PC-9 (cell line): ENCODE measurements around the gene PRPF4. TPM values are rescaled to one million over a fixed set of nuclear protein-coding genes. Genes with fewer than 3 reads are reported as not detected.

Experiments used
- BruUV-seq: library from RNA; stranded (reverse); fragments of 400-500 nt; replicated peaks from 2 replicates; lab custom pipeline; 2021; lab: Mats Ljungman, UMichigan
- CTCF ChIA-PET: fragments of 300-600 bp; sonication (Branson Sonifier 250); formaldehyde crosslinking; loops from one replicate; lab custom pipeline; 2022; ENCODE audit warnings: antibody characterized with exemption; lab: Charles Lee
- POLR2A ChIA-PET: fragments of 300-600 bp; sonication (Branson Sonifier 250); formaldehyde crosslinking; loops from one replicate; lab custom pipeline; 2022; ENCODE audit warnings: antibody characterized with exemption; ENCODE audit not compliant: unreplicated experiment; lab: Charles Lee
- DNase-seq, 2 experiments: peaks; one replicate each; pipeline versions ENCODE4 v3.0.0 to v3.0.0-alpha.2; 2015 to 2022; ENCODE audit warnings: mixed read lengths in 1 of 2
- H2AFZ ChIP-seq: fragments of 200-600 bp; sonication (generic); 2 replicates; pipeline ENCODE4 v1.8.1; 2017; ENCODE audit warnings: antibody characterized with exemption
- H3F3A ChIP-seq: fragments of 200-600 bp; sonication (generic); 2 replicates; pipeline ENCODE4 v1.8.1; 2017; ENCODE audit warnings: antibody characterized with exemption, mild to moderate bottlenecking, low read depth; ENCODE audit not compliant: insufficient read depth
- H3K27ac ChIP-seq: fragments of 200-600 bp; sonication (generic); 2 replicates; pipeline ENCODE4 v1.6.1; 2016; ENCODE audit warnings: mixed run types
- H3K27me3 ChIP-seq: fragments of 200-600 bp; sonication (generic); 2 replicates; pipeline ENCODE4 v1.6.1; 2016; ENCODE audit warnings: low read depth, mixed run types; ENCODE audit not compliant: insufficient read depth
- H3K36me3 ChIP-seq: fragments of 200-600 bp; sonication (generic); 2 replicates; pipeline ENCODE4 v1.6.1; 2016; ENCODE audit warnings: low read depth, mixed run types
- H3K4me1 ChIP-seq: fragments of 200-600 bp; sonication (generic); replicated peaks from 2 replicates; pipeline ENCODE4 v1.6.1; 2016; ENCODE audit warnings: mixed run types; ENCODE audit not compliant: insufficient read depth
- H3K4me2 ChIP-seq: fragments of 200-600 bp; sonication (generic); 2 replicates; pipeline ENCODE4 v1.6.1; 2017; ENCODE audit warnings: mixed run types
- H3K4me3 ChIP-seq: fragments of 200-600 bp; sonication (generic); 2 replicates; pipeline ENCODE4 v1.6.1; 2016; ENCODE audit warnings: mixed run types
- H3K79me2 ChIP-seq: fragments of 200-600 bp; sonication (generic); 2 replicates; pipeline ENCODE4 v1.6.1; 2017; ENCODE audit warnings: low read depth, mixed run types
- H3K9me2 ChIP-seq: fragments of 200-600 bp; sonication (generic); 2 replicates; pipeline ENCODE4 v1.8.1; 2017; ENCODE audit warnings: mild to moderate bottlenecking; ENCODE audit not compliant: insufficient read depth
- H3K9me3 ChIP-seq: fragments of 200-600 bp; sonication (generic); 2 replicates; pipeline ENCODE4 v1.8.1; 2016; ENCODE audit warnings: low read depth; ENCODE audit not compliant: insufficient read depth
- H4K20me1 ChIP-seq: fragments of 200-600 bp; sonication (generic); 2 replicates; pipeline ENCODE4 v1.8.1; 2017; ENCODE audit not compliant: insufficient read depth
- CTCF ChIP-seq: fragments of 200-600 bp; sonication (generic); conservative IDR thresholded peaks from 2 replicates; pipeline ENCODE4 v1.6.1; 2017; ENCODE audit warnings: mixed run types, antibody characterized with exemption, mild to moderate bottlenecking, moderate library complexity
- EZH2 ChIP-seq: fragments of 200-600 bp; sonication (generic); IDR thresholded peaks from 2 replicates; pipeline ENCODE4 v1.8.0; 2017; ENCODE audit warnings: antibody characterized with exemption, low read depth
- intact Hi-C: fragments of 100-400 bp; cut with micrococcal nuclease; formaldehyde crosslinking; loops from one replicate; pipeline ENCODE4 v1.10.0; 2022; ENCODE audit not compliant: unreplicated experiment
- total RNA-seq: library from RNA; stranded (reverse); gene quantifications from 2 replicates; pipeline ENCODE4 v1.2.3, GENCODE V29; 2021

The PRPF4 gene
- total RNA-seq, 1 experiment from 2014 or later: 36.3 TPM

DNA sequence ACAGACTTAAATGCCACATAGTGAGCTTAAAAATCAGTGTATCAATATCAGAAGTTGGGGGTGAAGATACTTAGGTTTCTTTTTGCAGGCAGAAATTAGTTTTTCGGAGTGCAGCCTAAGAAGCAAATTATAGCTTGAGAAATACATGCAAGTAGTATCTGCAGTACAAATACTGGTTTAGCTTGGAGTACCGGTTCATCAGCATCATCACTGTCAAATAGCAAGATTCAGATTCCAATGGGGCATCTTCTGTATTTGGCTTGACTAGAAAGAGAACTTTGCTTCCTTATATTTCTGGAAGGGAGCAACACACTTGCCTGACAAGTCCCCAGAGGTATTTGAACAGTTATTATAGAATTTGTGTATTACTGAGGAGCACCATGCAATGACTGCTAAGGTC lies 34.3 kb upstream of the PRPF4 start:
- Histone ChIP-seq H3K79me2 (0 out of 2 replicates have a peak, but pooled peaks cover 5% of the 10 kb centered on the region), H2AFZ (no peak overlapping the region), H3K27me3 (no peaks in the 10 kb centered on the region), H3K36me3 (no peaks in the 10 kb centered on the region), H3K9me2 (no peaks in the 10 kb centered on the region), H3K4me1 (no peaks in the 10 kb centered on the region), H3K4me3 (no peak overlapping the region), H3F3A (no peaks in the 10 kb centered on the region), H3K27ac (no peak overlapping the region), H3K4me2 (no peak overlapping the region), H4K20me1 (no peaks in the 10 kb centered on the region), H3K9me3 (no peaks in the 10 kb centered on the region)
- intact Hi-C loops: no loop called here
- TF ChIP-seq CTCF (no peak), EZH2 (no peak)
- ChIA-PET CTCF (no interaction called here), POLR2A (interaction anchor here (0.6 to 0.7 kb wide), 2 partner anchors 29 to 91 kb away, joined by 4 to 5 read pairs; partner anchors contain the start of gene SLC31A2)
- DNase-seq: no peak
- BruUV-seq: no TSS peak

GRCh38 chr9:113244556-113244955 lies 30.9 kb upstream of the PRPF4 start:
- no peak overlapping the region for H3K27ac ChIP-seq
- H3K4me1 ChIP-seq: no peaks in the 10 kb centered on the region
- intact Hi-C loops: no loop called here
- H3K4me3 ChIP-seq: no peak overlapping the region
- H3K9me2 ChIP-seq: no peaks in the 10 kb centered on the region
- H3K36me3 ChIP-seq: no peaks in the 10 kb centered on the region
- H2AFZ ChIP-seq: no peak overlapping the region
- H4K20me1 ChIP-seq: 0 out of 2 replicates have a peak, but pooled peaks cover 3% of the 10 kb centered on the region
- no TSS peak for BruUV-seq
- CTCF ChIA-PET: no interaction called here
- POLR2A ChIA-PET: no interaction called here
- H3K79me2 ChIP-seq: 0 out of 2 replicates have a peak, but pooled peaks cover 2% of the 10 kb centered on the region
- H3K4me2 ChIP-seq: no peak overlapping the region
- DNase-seq: no peak
- no peaks in the 10 kb centered on the region for H3K27me3 ChIP-seq
- H3F3A ChIP-seq: no peaks in the 10 kb centered on the region
- no peaks in the 10 kb centered on the region for H3K9me3 ChIP-seq
- TF ChIP-seq CTCF (no peak), EZH2 (no peak)

GRCh38 chr9:113245894-113246293 lies 29.6 kb upstream of the PRPF4 start:
- ChIA-PET CTCF (no interaction called here), POLR2A (no interaction called here)
- intact Hi-C loops: no loop called here
- H4K20me1 ChIP-seq: 0 out of 2 replicates have a peak, but pooled peaks cover 3% of the 10 kb centered on the region
- no TSS peak for BruUV-seq
- H3K9me3 ChIP-seq: no peaks in the 10 kb centered on the region
- no peak overlapping the region for H3K4me2 ChIP-seq
- H3K79me2 ChIP-seq: no peaks in the 10 kb centered on the region
- H3K9me2 ChIP-seq: no peaks in the 10 kb centered on the region
- H3K27me3 ChIP-seq: no peaks in the 10 kb centered on the region
- no peak for DNase-seq
- H3F3A ChIP-seq: no peaks in the 10 kb centered on the region
- no peak for TF ChIP-seq CTCF
- no peak for TF ChIP-seq EZH2
- no peak overlapping the region for H3K27ac ChIP-seq
- H3K4me1 ChIP-seq: no peaks in the 10 kb centered on the region
- H3K4me3 ChIP-seq: no peak overlapping the region
- H3K36me3 ChIP-seq: no peaks in the 10 kb centered on the region
- H2AFZ ChIP-seq: no peak overlapping the region
